NCI-H345 treated with DMSO at 0.1 percent for 48 hours (cell line): ENCODE measurements around the gene NOXA1.
"Not testable (repeated sequence)": the region's sequence is repeated elsewhere in the genome, so short reads cannot be mapped to it uniquely, and the experiment has no call there.

ENCODE experiments used
- DNase-seq: peaks from one replicate; lab custom pipeline; 2025; ENCODE audit not compliant: unreplicated experiment; lab: John Stamatoyannopoulos, UW

Gene NOXA1

DNA sequence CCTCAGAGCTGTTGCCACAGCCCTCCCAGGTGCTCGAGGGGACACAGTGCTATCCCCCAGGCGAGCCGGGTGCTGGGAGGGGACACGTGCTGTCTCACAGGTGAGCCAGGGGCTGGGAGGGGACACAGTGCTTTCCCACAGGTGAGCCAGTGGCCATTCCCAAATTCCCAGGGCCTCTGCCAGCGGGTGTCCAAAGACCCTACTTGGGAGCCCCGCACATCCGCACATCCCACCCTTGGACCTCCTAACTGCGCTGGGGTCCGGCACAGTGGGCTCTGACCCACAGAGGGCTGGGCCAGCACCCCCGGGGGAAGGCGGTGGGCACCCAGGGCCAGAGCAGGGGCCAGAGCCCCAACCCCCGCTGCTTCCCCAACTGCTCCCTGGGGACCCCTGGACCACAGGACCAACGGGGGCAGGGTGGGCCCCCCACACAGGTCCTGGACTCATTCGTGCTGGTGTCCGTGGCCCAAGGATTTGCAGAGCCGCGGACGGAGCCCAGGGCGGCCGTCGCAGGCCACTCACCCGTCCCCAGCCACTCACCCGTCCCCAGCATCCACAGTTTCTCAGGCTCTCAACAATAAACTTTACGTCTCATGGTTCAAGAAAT is 18.1 kb upstream of the NOXA1 start:
- DNase-seq, result no peak

- no peak for DNase-seq
Measured at GRCh38 chr9:137405677-137406081, 17.5 kb upstream of the NOXA1 start.

GRCh38 chr9:137406085-137406760 is 17.0 kb upstream of the NOXA1 start:
- DNase-seq, result no peak

DNA sequence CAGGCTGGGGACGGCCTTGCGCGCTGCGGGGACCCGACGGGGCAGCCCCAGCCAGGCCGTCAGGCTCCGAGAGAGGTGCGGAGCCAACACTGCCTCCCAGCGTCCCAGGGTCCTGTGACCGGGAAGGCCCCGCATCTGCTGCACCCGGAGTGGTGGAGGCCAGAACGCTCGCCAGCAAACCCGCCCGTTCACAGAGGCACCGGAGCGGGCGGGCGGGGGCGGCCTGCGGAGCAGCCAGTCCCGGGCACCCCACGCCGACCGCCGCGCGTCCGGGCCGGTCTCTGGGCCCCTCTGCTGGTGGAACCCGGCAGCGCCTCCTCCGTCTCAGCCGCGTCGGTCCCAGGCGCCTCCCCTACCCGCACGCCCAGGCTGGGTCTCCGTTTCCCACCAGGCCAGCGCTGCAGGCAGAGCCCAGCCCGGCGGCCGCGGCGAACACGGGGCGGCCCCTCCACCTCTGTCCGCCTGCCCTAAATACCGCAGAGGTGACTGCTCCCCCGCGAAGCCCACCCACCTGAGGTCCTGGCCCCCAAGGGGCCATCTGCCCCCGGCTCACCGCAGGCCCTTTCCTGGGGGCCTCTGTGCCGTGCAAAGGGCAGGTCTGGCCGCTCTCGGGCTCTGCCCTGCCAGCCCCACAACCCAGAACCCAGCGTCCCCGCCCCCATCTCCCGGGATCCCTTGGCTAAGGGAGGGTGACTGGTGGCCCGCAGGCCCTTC is 16.2 kb upstream of the NOXA1 start:
- DNase-seq, result peak; percentile 15

GRCh38 chr9:137407590-137408300 is 15.4 kb upstream of the NOXA1 start:
- no peak for DNase-seq

DNA sequence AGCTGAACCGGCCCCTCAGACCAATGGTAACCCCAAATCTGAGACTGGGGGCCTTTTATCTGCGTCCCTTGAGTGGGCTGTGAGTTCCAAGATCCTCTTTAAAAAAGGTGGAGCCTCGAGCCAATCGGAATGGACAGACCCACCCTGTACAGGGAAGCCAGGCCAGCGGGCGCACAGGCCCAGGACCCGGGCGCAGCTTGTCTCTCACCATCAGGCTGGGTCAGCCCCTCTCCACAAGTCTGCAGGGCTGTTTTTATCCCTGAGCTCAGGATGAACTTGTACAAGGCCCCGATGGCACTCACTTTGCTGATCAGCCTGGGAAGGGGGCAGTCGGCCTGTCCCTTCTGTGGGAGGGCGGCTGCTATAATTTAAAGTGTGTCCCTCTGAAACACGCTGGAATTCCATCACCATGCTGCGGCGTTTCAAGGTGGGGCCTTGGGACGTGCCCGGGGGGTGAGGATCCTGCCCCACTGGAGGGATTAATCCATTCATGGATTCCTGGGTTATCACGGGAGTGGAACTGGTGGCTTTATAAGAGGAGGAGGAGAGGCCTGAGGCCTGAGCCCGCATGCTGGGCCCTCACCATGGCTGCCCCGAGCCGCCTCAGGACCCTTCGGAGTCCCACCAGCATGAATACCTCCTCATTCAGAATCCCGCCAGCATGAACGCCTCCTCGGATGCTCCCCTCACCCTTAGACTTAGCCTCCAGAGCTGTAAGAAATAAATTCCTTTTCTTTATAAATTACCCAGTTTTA is 14.4 kb upstream of the NOXA1 start:
- DNase-seq, result no peak

GRCh38 chr9:137409515-137409914 is 13.7 kb upstream of the NOXA1 start:
- DNase-seq, result no peak

GRCh38 chr9:137410236-137410890 is 12.8 kb upstream of the NOXA1 start:
- not testable (repeated sequence) for DNase-seq

DNA sequence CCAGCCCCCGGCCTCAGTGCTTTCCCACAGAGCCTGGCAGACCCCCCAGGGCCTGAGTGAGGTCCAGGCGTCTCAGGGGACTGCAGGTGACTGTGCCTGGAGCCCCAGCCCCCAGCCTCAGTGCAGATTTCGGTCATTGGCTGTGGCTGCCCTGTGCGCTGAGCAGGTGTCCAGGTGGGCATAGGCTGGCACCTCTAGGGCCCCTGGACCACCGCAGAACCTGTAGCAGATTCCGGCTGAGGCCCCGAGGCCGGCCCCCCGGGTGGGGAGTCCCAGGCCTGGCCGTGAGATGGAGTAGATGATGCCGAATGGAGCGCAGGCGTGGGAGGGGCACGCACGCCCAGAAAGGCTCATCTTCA is 12.3 kb upstream of the NOXA1 start:
- no peak for DNase-seq

- DNase-seq, result no peak
Measured at GRCh38 chr9:137411260-137411644, 11.9 kb upstream of the NOXA1 start.

DNA sequence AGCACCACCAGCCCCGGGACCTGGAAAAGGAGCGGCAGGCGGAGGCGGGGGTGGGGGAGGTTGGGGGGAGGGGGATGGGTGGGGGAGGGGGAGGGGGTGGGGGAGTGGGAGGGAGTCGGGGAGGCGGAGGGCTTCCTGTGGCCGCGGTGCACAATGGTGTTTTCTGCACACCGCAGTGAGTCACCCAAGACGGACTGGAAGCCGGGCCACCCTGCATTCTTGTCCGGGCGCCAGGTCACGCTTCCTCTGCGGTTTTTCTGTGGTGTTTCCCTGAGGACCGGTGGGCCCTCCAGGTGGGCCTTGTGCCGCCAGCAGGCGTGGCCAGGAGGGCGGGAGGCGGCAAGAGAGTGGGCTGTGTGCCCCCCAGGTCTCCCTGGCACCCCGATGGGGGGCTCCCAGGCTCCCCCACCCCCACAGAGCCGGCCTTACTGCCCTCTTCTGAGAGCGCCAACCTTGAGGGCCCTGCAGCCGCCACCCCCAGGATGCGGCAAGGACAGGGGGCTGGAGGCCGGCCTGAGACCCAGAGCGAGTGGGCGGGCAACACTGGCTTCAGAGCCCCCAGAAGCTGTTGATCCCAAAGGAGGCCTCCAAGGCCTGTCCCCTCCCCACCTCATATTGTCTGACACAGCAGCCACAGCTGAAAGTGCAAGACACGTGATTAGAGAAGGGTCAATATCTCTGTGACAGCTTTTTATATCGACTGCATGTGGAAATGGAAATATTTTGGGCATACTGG is 11.4 kb upstream of the NOXA1 start:
- DNase-seq, result no peak

GRCh38 chr9:137412431-137412830 is 10.8 kb upstream of the NOXA1 start:
- no peak for DNase-seq

DNA sequence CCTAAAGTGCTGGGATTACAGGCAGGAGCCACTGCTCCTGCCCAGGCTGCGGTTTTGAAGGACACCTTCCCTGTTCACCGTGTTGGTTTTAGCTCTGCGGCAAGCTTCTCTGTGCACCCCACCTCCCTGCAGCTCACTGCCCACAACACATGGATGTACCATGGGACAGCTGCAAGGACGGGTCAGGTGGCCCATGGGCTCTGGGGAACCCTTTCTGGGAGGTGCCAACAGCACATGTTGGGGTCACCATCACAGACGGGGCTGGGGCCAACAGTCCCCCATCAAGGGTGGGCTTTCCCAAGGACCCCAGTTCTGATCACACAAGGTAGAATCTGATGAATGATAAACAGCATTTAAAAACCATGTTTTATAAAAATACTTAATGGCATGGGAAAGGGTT is 7.7 kb upstream of the NOXA1 start:
- DNase-seq, result no peak

GRCh38 chr9:137416006-137416562 is 7.1 kb upstream of the NOXA1 start:
- DNase-seq, result no peak

DNA sequence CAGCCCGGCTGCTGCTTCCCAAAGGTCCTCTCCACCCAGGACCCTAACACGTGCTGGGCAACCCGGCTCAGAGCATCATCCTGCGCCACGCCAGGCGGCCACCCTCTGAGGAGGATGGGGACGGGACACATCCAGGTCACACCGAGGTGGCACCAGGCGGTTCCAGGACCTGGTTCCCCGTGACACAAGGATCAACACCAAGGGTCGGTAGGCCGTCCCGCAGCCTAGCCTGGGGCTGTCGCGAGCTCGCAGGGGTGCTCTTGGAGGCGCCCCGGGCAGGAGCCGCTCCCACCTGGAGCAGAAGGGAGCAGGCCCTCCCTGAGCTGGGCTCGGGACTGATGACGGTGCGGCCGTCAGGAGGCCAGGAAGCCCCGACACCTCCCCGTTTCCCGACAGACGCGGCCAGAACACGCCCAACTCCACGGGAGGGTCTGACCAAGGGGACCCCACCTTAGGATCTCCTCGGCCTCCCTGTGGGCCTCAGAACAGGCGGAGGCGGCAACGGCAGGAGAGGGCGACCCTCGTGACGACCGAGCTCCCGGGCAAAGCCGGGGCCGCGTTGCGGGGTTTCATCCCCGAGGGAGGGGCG is 6.5 kb upstream of the NOXA1 start:
- no peak for DNase-seq

GRCh38 chr9:137417161-137418021 is 5.8 kb upstream of the NOXA1 start:
- DNase-seq, result no peak

DNA sequence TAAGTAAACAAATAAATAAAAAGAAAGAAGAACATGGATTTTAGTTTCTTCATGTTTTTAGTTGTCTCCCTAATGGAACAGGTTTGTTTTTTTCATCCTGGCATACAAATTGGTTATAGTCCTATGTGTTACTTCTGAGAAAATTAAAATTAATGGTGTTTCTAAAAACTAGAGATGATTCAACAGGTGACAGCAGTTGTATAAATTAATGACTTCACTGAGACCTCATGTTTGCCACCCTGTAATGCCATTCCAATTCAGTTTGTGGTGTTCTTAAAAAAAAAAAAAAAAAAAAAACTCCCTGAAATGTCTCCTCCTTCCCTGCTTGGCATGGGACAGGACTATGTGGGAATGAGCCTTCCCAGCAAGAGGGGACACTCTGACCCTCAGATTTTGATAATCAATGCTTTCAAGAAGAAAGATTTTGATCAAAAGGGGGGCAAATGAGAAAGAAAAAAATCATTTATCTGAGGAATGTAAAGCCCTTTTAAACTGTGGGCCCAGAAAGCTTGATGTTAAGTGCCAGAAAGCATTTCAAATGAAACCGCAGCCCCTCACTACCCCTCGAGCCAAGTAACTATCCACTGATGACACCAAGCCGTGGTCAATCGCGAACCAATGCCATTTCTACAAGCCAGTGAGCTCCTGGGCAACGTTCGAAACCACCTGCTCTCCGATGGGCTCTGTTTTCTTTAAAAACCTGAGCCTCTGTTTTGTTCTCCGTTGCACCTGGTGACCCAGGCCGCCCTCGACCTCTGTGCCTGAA is 1.2 kb upstream of the NOXA1 start:
- DNase-seq, result no peak
